Adipocyte (in vitro differentiated cells): ENCODE measurements around the gene ENPP6.
"Not testable (repeated sequence)": the region's sequence is repeated elsewhere in the genome, so short reads cannot be mapped to it uniquely, and the experiment has no call there.

Experiments used
- DNase-seq: peaks from one replicate; pipeline ENCODE4 v3.0.0-alpha.2; 2015; ENCODE audit warnings: low read depth
- H3K27me3 ChIP-seq: replicated peaks from 2 replicates; pipeline ENCODE4 v1.7.0; 2013; ENCODE audit warnings: mild to moderate bottlenecking, low read length, moderate library complexity; ENCODE audit not compliant: control insufficient read depth, insufficient read depth
- H3K36me3 ChIP-seq: 2 replicates; pipeline ENCODE4 v1.7.0; 2013; ENCODE audit warnings: low read length, mild to moderate bottlenecking, moderate library complexity; ENCODE audit not compliant: control insufficient read depth, insufficient read depth, severe bottlenecking
- H3K4me1 ChIP-seq: 2 replicates; pipeline ENCODE4 v1.7.0; 2013; ENCODE audit warnings: mild to moderate bottlenecking, low read length, moderate library complexity; ENCODE audit not compliant: control insufficient read depth, insufficient read depth
- H3K4me3 ChIP-seq: 2 replicates; pipeline ENCODE4 v1.7.0; 2013; ENCODE audit warnings: mild to moderate bottlenecking, low read length, moderate library complexity
- H3K9ac ChIP-seq: 2 replicates; pipeline ENCODE4 v1.7.0; 2013; ENCODE audit warnings: mild to moderate bottlenecking, low read length, moderate library complexity
- H3K9me3 ChIP-seq: 2 replicates; pipeline ENCODE4 v1.7.0; 2013; ENCODE audit warnings: mild to moderate bottlenecking, low read length, moderate library complexity; ENCODE audit not compliant: control insufficient read depth

ENPP6 gene

DNA sequence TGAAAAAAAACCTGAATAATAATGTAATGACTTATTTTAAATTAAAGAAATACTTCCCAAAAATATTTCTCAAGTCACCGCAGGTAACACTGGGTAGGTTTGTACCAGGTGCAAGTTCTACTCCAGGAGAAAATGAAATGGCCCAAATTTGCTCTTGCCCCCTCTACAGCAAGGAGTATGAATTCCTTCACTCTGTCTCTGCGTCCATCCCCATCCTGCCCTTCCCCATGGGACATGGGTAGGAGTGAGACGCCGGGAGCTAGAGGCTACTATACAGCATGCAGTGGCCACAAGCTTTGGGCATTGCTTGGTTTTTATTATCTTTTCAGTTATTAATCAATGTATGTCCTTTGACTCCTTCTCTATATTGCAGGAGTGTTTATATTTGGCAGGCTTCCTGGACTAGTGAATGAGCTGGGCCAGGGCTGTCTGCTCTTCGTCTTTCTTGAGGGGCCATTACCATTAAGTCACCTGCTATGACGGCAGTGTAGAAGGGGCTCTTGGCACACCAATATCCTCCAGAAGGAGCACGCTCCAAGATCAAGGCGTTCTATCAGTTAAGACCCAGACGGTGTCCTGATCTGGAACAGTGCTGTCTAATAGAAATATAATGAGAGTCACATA is 149.6 kb downstream of the ENPP6 start:
- peaks cover 15% of the 10 kb centered on the region for H3K9me3 ChIP-seq
- DNase-seq = no peak
- H3K4me1 ChIP-seq = peaks cover 10% of the 10 kb centered on the region
- H3K27me3 ChIP-seq = no peaks in the 10 kb centered on the region
- H3K36me3 ChIP-seq = no peaks in the 10 kb centered on the region
- no peak overlapping the region for H3K4me3 ChIP-seq
- H3K9ac ChIP-seq = no peak overlapping the region

DNA sequence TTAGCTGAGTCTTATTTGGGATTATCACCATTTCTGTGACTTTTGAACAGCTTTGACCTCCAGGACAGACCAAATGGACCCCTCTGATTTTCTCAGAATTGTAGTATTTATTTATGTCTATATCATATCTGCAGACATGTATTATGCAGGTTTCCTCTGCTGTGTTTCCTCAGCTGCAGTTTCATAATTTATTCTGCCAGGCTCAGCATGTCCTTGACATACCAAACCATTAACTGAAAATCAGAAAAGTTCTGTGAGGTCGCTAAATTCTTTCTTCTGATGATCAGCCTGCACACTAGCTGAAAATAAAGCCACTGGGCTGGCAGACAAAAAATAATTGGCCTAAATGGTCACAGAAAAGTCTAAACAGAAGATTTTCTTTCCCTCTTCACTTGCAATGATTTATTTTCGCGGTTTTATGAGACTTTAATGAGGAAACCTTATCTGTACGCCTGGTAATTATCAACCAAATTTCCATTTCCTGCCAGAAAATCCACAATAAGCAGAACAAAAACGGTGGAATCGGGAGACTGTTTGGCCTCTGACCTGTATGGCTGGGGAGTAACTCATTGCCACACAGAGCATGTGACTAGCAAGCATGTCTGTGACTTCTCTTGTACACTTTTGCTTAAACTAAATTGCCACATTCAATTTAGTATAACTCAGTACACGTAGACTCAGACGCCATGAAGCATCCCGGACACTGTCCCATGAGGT is 150.9 kb downstream of the ENPP6 start:
- no peak for DNase-seq
- Histone ChIP-seq H3K4me3 (no peak overlapping the region), H3K9ac (peak overlapping the region; percentile 37), H3K27me3 (no peaks in the 10 kb centered on the region), H3K4me1 (peaks cover 10% of the 10 kb centered on the region), H3K9me3 (peaks cover 2% of the 10 kb centered on the region), H3K36me3 (no peaks in the 10 kb centered on the region)

DNA sequence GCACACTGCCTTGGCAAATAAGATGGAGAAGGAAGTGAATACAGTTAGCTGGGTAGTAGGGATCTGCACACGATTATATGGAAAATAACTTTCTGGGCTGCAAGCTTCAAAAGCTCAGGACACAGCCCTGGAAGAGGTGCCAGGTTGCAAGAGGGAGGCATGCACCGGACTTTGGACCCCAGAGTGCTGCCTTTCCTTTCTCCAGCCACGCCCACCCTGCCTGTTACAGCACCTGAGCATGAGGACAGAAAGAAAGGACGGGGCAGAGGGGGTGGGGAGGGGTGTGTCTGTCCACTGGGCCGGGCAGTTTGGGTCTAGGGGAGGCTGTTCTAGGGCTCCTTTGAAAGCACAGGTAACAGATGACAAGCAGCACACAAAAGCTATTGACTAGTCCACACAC is 152.8 kb downstream of the ENPP6 start:
- DNase-seq = no peak
- no peaks in the 10 kb centered on the region for H3K36me3 ChIP-seq
- no peaks in the 10 kb centered on the region for H3K27me3 ChIP-seq
- H3K4me1 ChIP-seq = peaks cover 10% of the 10 kb centered on the region
- H3K4me3 ChIP-seq = no peak overlapping the region
- no peaks in the 10 kb centered on the region for H3K9me3 ChIP-seq
- no peak overlapping the region for H3K9ac ChIP-seq

DNA sequence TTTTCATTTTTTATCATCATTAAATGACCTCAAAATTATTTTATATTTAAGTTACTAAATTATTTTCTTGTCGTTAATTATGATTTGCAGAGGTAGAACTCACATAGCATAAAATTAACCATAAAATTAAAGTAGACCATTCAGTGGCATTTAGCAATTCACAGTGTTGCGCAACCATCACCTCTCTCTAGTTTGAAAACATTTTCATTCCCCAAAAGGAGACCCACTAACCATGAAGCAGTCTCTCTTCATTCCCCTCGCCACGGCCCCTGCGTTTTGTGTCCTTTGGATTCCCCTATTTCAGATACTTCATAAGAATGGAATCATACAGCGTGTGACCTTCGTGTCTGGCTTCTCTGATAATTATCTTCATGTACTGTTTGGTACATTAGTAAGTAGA is 154.9 kb downstream of the ENPP6 start:
- H3K4me1 ChIP-seq = peaks cover 10% of the 10 kb centered on the region
- DNase-seq = no peak
- no peak overlapping the region for H3K9ac ChIP-seq
- H3K36me3 ChIP-seq = no peaks in the 10 kb centered on the region
- H3K4me3 ChIP-seq = no peak overlapping the region
- no peaks in the 10 kb centered on the region for H3K9me3 ChIP-seq
- peaks cover 7% of the 10 kb centered on the region for H3K27me3 ChIP-seq

DNA sequence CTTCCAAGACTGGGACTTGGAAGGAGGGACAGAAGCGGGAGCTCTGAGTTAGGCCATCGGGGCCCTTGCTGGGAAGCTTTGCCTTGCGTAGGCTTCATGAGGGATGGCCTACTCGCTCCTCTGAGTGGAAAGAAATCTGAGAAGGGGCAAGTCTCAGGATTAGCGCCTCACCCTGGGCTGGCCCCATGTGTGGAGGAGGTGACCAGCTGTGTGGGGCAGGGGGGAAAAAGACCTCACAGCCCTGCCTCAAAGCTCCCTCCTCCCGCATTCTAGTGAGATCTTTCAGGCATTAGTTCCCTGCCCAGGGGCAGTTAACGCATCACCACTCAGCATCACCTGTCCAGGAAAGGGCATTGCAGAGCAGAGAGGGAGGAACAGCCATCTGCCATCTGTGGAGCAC is 156.1 kb downstream of the ENPP6 start:
- no peak for DNase-seq
- H3K4me3 ChIP-seq = no peak overlapping the region
- H3K9me3 ChIP-seq = no peaks in the 10 kb centered on the region
- peaks cover 8% of the 10 kb centered on the region for H3K4me1 ChIP-seq
- no peaks in the 10 kb centered on the region for H3K36me3 ChIP-seq
- H3K27me3 ChIP-seq = peaks cover 7% of the 10 kb centered on the region
- H3K9ac ChIP-seq = no peak overlapping the region

DNA sequence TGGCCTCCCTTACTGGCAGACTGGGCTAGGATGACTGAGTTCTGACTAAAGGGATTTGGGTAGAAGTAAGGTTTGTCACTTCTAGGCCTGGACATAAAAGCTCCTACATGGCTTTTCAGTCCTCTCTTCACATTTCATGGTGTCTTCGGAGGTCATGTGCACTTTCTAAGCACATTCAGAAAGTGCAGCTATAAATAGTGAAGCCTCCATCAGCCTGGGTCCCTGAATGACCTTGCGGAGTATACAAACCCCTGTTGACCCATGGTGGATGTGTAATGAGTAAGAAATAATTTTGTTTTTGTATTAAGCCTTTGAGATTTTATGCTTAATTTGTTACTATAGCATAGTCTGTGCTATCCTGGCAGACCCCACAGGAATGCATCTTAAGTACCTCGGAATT is 158.6 kb downstream of the ENPP6 start:
- H3K9ac ChIP-seq = no peak overlapping the region
- H3K36me3 ChIP-seq = no peaks in the 10 kb centered on the region
- no peak for DNase-seq
- no peaks in the 10 kb centered on the region for H3K4me1 ChIP-seq
- H3K4me3 ChIP-seq = no peak overlapping the region
- H3K9me3 ChIP-seq = no peaks in the 10 kb centered on the region
- H3K27me3 ChIP-seq = peaks cover 7% of the 10 kb centered on the region

DNA sequence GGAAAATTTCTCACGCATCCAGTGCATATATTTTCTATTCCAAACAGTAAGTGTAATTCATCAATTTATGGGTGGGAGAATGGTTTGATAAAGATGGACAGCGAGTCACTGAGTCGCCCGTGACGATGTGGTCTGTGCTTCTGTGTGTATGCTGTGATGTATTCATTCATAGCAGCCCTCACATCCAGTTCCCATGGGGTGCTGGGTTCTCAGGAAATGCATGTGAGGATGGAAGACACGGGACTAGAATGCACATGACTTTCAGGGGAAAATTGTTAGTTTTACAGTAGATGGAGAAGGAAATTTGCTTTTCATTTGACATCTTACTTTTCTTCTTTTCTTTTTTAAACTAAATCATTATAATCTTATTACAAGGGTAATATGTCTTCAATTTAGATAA is 159.6 kb downstream of the ENPP6 start:
- no peaks in the 10 kb centered on the region for H3K36me3 ChIP-seq
- H3K27me3 ChIP-seq = peaks cover 7% of the 10 kb centered on the region
- no peak for DNase-seq
- no peak overlapping the region for H3K4me3 ChIP-seq
- no peak overlapping the region for H3K9ac ChIP-seq
- no peaks in the 10 kb centered on the region for H3K9me3 ChIP-seq
- H3K4me1 ChIP-seq = no peaks in the 10 kb centered on the region

DNA sequence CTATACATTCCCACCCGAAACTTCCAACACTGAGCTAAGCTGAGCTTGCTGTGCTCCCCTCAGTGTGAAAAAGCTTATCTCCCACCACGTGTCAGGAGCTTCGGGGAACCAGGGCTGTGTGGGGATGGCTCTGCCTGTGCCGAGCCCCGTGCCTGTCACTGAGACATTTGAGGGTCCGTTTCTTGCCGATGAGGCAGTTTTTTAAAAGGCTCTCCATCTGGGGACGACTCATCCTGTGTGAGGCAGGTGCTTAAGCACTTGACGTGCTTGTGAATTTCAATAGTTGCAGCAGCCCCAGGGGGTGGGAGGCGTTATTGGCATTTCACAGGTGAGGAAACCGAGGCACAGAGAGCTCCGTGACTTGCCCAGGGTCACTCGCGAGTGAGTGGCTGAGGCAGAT is 160.8 kb downstream of the ENPP6 start:
- Histone ChIP-seq H3K36me3 (no peaks in the 10 kb centered on the region), H3K4me3 (no peak overlapping the region), H3K9me3 (no peaks in the 10 kb centered on the region), H3K4me1 (no peaks in the 10 kb centered on the region), H3K27me3 (peaks cover 7% of the 10 kb centered on the region), H3K9ac (no peak overlapping the region)
- no peak for DNase-seq

DNA sequence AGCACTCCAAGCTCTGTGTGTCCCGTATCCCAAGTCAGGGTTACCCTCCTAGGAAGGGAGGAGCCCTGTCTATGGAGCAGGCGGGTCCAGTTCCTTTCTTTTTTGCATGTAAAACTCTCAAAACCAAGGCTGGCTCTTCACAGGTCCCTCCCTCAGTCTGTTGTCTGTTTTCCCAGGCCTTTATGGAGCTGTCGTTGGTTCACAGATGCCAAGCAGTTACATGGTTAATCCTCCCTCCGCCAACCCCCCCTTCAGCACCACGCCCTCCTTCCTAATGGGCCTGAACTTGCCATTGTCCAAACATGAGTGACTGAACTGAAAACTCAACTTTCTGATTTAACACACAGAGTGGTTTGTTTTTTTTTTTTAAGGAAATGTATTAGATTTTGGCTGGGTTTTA is 164.2 kb downstream of the ENPP6 start:
- DNase-seq = no peak

DNA sequence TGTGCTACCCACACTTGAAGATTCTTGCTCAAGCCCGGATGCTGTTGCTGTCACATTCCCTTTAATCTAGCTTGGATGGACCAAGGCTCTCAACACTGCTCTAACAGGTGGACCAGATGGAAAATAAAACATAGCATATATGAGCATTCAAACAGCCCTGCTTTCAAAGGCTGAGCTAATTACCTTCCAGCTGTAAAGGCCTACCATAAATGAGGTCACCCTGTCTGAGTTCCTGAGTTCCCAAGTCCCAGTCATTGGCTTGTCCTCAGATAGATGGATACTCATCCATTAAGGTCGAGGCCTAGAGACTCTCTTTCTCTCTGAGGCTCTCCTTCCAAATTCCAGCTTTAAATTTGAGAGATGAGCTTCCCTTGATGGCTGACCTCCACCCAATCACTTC is 165.1 kb downstream of the ENPP6 start:
- H3K9me3 ChIP-seq = peaks cover 8% of the 10 kb centered on the region
- no peak for DNase-seq
- no peaks in the 10 kb centered on the region for H3K27me3 ChIP-seq
- no peak overlapping the region for H3K4me3 ChIP-seq
- H3K36me3 ChIP-seq = no peaks in the 10 kb centered on the region
- H3K4me1 ChIP-seq = no peaks in the 10 kb centered on the region
- no peak overlapping the region for H3K9ac ChIP-seq

More for the DNA sequence above, 164.2 kb downstream of the ENPP6 start:
- Histone ChIP-seq H3K36me3 (no peaks in the 10 kb centered on the region), H3K4me3 (no peak overlapping the region), H3K9ac (no peak overlapping the region), H3K4me1 (no peaks in the 10 kb centered on the region), H3K9me3 (peaks cover 3% of the 10 kb centered on the region), H3K27me3 (peaks cover 5% of the 10 kb centered on the region)

DNA sequence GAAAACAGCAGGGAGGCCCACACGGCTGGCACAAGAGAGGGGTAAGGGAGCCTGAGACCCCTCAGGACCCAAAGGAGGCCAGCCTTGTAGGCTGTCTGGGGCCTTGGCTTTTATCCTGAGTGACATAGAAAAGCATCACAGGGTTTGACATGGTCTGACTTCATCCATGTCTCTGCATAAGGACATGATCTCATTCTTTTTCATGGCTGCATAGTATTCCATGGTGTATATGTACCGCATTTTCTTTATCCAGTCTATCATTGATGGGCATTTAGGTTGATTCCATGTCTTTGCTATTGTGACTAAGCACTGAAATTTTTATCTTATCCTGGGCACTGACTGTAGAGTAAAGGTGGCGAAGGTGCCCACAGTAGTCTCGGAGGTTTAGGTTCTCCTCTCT is 166.4 kb downstream of the ENPP6 start:
- H3K27me3 ChIP-seq, H3K36me3 ChIP-seq, H3K9ac ChIP-seq, DNase-seq, H3K4me1 ChIP-seq, H3K4me3 ChIP-seq: not testable (repeated sequence)
- peaks cover 18% of the 10 kb centered on the region for H3K9me3 ChIP-seq

DNA sequence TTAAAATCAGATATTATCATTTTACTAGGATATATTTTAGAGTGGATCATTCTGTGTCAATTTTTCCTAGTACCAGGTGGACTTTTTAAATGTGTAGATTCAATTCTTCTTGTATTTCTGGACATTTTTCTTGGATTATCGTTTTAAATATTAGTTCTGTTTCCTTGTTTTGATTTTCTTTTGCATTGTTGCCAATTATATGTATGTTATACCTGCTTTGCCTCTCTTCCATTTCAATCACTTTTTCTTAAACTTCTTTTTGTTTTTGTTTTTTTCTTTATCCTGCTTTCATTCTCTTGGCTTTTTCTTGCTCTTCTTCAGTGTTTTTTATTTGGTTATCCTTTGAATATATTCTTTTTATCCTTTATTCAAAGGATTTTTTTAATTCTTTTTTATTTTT is 171.5 kb downstream of the ENPP6 start:
- H3K9ac ChIP-seq = no peak overlapping the region
- peaks cover 51% of the 10 kb centered on the region for H3K9me3 ChIP-seq
- H3K4me3 ChIP-seq = no peak overlapping the region
- H3K27me3 ChIP-seq = peaks cover under 1% of the 10 kb centered on the region
- no peaks in the 10 kb centered on the region for H3K36me3 ChIP-seq
- no peak for DNase-seq
- no peaks in the 10 kb centered on the region for H3K4me1 ChIP-seq
